HCT116 (cell line): ENCODE results near the gene SMIM35. TPM values are rescaled to one million over a fixed set of nuclear protein-coding genes. Genes with fewer than 3 reads are reported as not detected.

Source experiments
- ATAC-seq: fragments of 200-7000 bp; cut with Tn5 transposase; 2 replicates; pipeline ENCODE4 v1.9.1; 2020; ENCODE audit warnings: mild to moderate bottlenecking, moderate library complexity
- BruUV-seq: library from RNA; stranded (reverse); fragments of 400-500 nt; replicated peaks from 2 replicates; lab custom pipeline; 2021; lab: Mats Ljungman, UMichigan
- CTCF ChIA-PET: fragments of 300-600 bp; sonication (Branson Sonifier 250); formaldehyde crosslinking; loops from one replicate; lab custom pipeline; 2021; ENCODE audit warnings: antibody characterized with exemption; lab: Charles Lee
- POLR2A ChIA-PET: fragments of 300-600, 350-600 bp; sonication (Branson Sonifier 250); formaldehyde crosslinking; loops from one replicate; lab custom pipeline; 2021; ENCODE audit warnings: antibody characterized with exemption; lab: Charles Lee
- RAD21 ChIA-PET, 2 experiments: fragments of 300-600 bp; sonication (Branson Sonifier 250); formaldehyde crosslinking; loops; one replicate each; lab custom pipeline; 2023; ENCODE audit warnings: low total read pairs in 2 of 2; ENCODE audit not compliant: uncharacterized antibody in 2 of 2, unreplicated experiment in 2 of 2, low non-redundant PET in 1 of 2; lab: Charles Lee
- DNase-seq: peaks from one replicate; pipeline ENCODE4 v3.0.0-alpha.2; 2010; ENCODE audit warnings: low read depth, low spot score
- H2AFZ ChIP-seq: fragments of 200-600 bp; shearing (Covaris generic), sonication (generic); 2 replicates; pipeline ENCODE4 v1.6.1; 2017; ENCODE audit warnings: low read depth, mixed run types, mixed read lengths, antibody characterized with exemption, low read length; ENCODE audit not compliant: poor library complexity, severe bottlenecking
- H3K27ac ChIP-seq: 2 replicates; pipeline ENCODE4 v1.5.1; 2012; ENCODE audit warnings: low read depth, low read length
- H3K27me3 ChIP-seq: fragments of 200-600 bp; sonication (generic); 2 replicates; pipeline ENCODE4 v1.6.1; 2016; ENCODE audit warnings: mixed run types, low read length, mixed read lengths; ENCODE audit not compliant: insufficient read depth
- H3K36me3 ChIP-seq, 2 experiments: fragments of 200-500 bp in 1 of 2; fragments of 200-600 bp in 1 of 2; sonication (Bioruptor generic) in 1 of 2; sonication (generic) in 1 of 2; 2 replicates each; pipeline versions ENCODE4 v1.5.1 to v1.6.1; 2014 to 2016; ENCODE audit warnings: low read length in 2 of 2, inconsistent platforms in 1 of 2, mixed read lengths in 1 of 2, mixed run types in 1 of 2; ENCODE audit not compliant: insufficient read depth in 2 of 2, control insufficient read depth in 1 of 2
- H3K4me1 ChIP-seq, 2 experiments: fragments of 200-600 bp in 1 of 2; sonication (generic) in 1 of 2; 2 replicates each; pipeline versions ENCODE4 v1.5.1 to v1.6.1; 2012 to 2017; ENCODE audit warnings: low read length in 2 of 2, inconsistent platforms in 1 of 2, mild to moderate bottlenecking in 1 of 2, mixed read lengths in 1 of 2, mixed run types in 1 of 2, moderate library complexity in 1 of 2; ENCODE audit not compliant: insufficient read depth in 2 of 2, control insufficient read depth in 1 of 2
- H3K4me2 ChIP-seq: fragments of 200-600 bp; sonication (generic); 2 replicates; pipeline ENCODE4 v1.6.1; 2017; ENCODE audit warnings: mixed run types, low read length, mixed read lengths
- H3K4me3 ChIP-seq, 2 experiments: fragments of 200-600 bp in 1 of 2; sonication (generic) in 1 of 2; replicated peaks in 1 of 2; 2 replicates each; pipeline ENCODE4 v1.5.1; 2011 to 2016; ENCODE audit warnings: low read length in 2 of 2, control low read depth in 1 of 2, low read depth in 1 of 2, mild to moderate bottlenecking in 1 of 2, mixed read lengths in 1 of 2, mixed run types in 1 of 2
- H3K79me2 ChIP-seq: fragments of 200-600 bp; sonication (generic); 2 replicates; pipeline ENCODE4 v1.6.1; 2017; ENCODE audit warnings: mild to moderate bottlenecking, mixed run types, low read length, moderate library complexity, mixed read lengths; ENCODE audit not compliant: insufficient read depth
- H3K9ac ChIP-seq: fragments of 200-600 bp; sonication (generic); 2 replicates; pipeline ENCODE4 v1.6.1; 2016; ENCODE audit warnings: low read length, mixed read lengths
- H3K9me2 ChIP-seq: fragments of 200-600 bp; sonication (generic), shearing (Covaris generic); 2 replicates; pipeline ENCODE4 v1.6.1; 2017; ENCODE audit warnings: mixed run types, mild to moderate bottlenecking, moderate library complexity; ENCODE audit not compliant: insufficient read depth
- H3K9me3 ChIP-seq, 2 experiments: fragments of 200-500 bp in 1 of 2; fragments of 200-600 bp in 1 of 2; sonication (Bioruptor generic) in 1 of 2; sonication (generic) in 1 of 2; 2 replicates each; pipeline ENCODE4 v1.6.1; 2014 to 2017; ENCODE audit warnings: low read length in 2 of 2, mixed read lengths in 2 of 2, inconsistent platforms in 1 of 2, low read depth in 1 of 2, mild to moderate bottlenecking in 1 of 2, mixed run types in 1 of 2, moderate library complexity in 1 of 2; ENCODE audit not compliant: control insufficient read depth in 1 of 2, insufficient read depth in 1 of 2
- H4K20me1 ChIP-seq: fragments of 200-600 bp; sonication (generic), shearing (Covaris generic); 2 replicates; pipeline ENCODE4 v1.6.1; 2017; ENCODE audit warnings: mixed run types, mild to moderate bottlenecking, moderate library complexity; ENCODE audit not compliant: insufficient read depth
- ATF3 ChIP-seq: IDR thresholded peaks from 2 replicates; pipeline ENCODE4 v1.6.1; 2012
- CEBPB ChIP-seq: IDR thresholded peaks from 2 replicates; pipeline ENCODE4 v1.6.1; 2012; ENCODE audit warnings: low read depth
- EGR1 ChIP-seq: IDR thresholded peaks from 2 replicates; pipeline ENCODE4 v1.6.1; 2012; ENCODE audit warnings: low read depth
- EZH2phosphoT487 ChIP-seq: fragments of 200-600 bp; IDR thresholded peaks from 2 replicates; pipeline ENCODE4 v1.6.1; 2018; ENCODE audit warnings: antibody characterized with exemption, borderline replicate concordance
- FOSL1 ChIP-seq: IDR thresholded peaks from 2 replicates; pipeline ENCODE4 v1.6.1; 2012; ENCODE audit warnings: low read depth
- JUND ChIP-seq: IDR thresholded peaks from 2 replicates; pipeline ENCODE4 v1.6.1; 2012
- POLR2A ChIP-seq: IDR thresholded peaks from 2 replicates; pipeline ENCODE4 v1.7.0; 2011; ENCODE audit warnings: borderline replicate concordance; ENCODE audit not compliant: insufficient read depth, insufficient read length; ENCODE audit errors: extremely low read depth
- POLR2AphosphoS5 ChIP-seq: IDR thresholded peaks from 2 replicates; pipeline ENCODE4 v1.6.1; 2011; ENCODE audit warnings: mild to moderate bottlenecking, low read depth, low read length, moderate library complexity
- RAD21 ChIP-seq: IDR thresholded peaks from 2 replicates; pipeline ENCODE4 v1.6.1; 2012; ENCODE audit warnings: low read depth, mild to moderate bottlenecking
- SIN3A ChIP-seq: IDR thresholded peaks from 2 replicates; pipeline ENCODE4 v1.6.1; 2012; ENCODE audit warnings: low read depth
- SP1 ChIP-seq: IDR thresholded peaks from 2 replicates; pipeline ENCODE4 v1.6.1; 2012; ENCODE audit warnings: low read depth
- SRF ChIP-seq: IDR thresholded peaks from 2 replicates; pipeline ENCODE4 v1.6.1; 2012; ENCODE audit warnings: low read depth
- TCF7L2 ChIP-seq: IDR thresholded peaks from 2 replicates; pipeline ENCODE4 v1.7.0; 2011; ENCODE audit warnings: borderline replicate concordance, inconsistent platforms; ENCODE audit not compliant: insufficient read depth, insufficient read length; ENCODE audit errors: extremely low read depth
- ZBTB33 ChIP-seq: IDR thresholded peaks from 2 replicates; pipeline ENCODE4 v1.6.1; 2011; ENCODE audit warnings: mild to moderate bottlenecking, low read length, moderate library complexity; ENCODE audit not compliant: insufficient replicate concordance; ENCODE audit errors: extremely low read depth
- intact Hi-C: fragments of 100-400 bp; cut with micrococcal nuclease; formaldehyde crosslinking; loops from 2 replicates; pipeline ENCODE4 v1.10.0; 2022
- total RNA-seq: library from RNA; stranded (reverse); gene quantifications from one replicate; pipeline ENCODE4 v1.2.1, GENCODE V29; 2021; ENCODE audit not compliant: unreplicated experiment

SMIM35 gene
- total RNA-seq, 1 experiment from 2014 or later: not detected

GRCh38 chr11:118132385-118133151 lies 45.8 kb upstream of the SMIM35 start (continued):
- TF ChIP-seq ATF3: no peak
- no peak for TF ChIP-seq EGR1
- TF ChIP-seq FOSL1: no peak
- TF ChIP-seq POLR2A: no peak
- no peak for TF ChIP-seq JUND
- no peak for TF ChIP-seq CEBPB
- TF ChIP-seq TCF7L2: no peak
- TF ChIP-seq POLR2AphosphoS5: no peak

GRCh38 chr11:118129471-118130172 lies 42.9 kb upstream of the SMIM35 start:
- ATAC-seq: no peak
- no peaks in the 10 kb centered on the region for H3K9me2 ChIP-seq
- no peak overlapping the region for H2AFZ ChIP-seq
- no peaks in the 10 kb centered on the region for H3K27me3 ChIP-seq
- DNase-seq: no peak
- intact Hi-C loops: no loop called here
- H3K4me2 ChIP-seq: no peak overlapping the region
- ChIA-PET RAD21 (no interaction called here), POLR2A (no interaction called here), CTCF (no interaction called here)
- no peaks in the 10 kb centered on the region for H3K79me2 ChIP-seq
- no peak for TF ChIP-seq FOSL1
- no peak for TF ChIP-seq RAD21
- no peak for TF ChIP-seq ZBTB33
- no peak for TF ChIP-seq TCF7L2
- TF ChIP-seq POLR2AphosphoS5: no peak
- no peak for TF ChIP-seq SP1
- no peak for TF ChIP-seq EZH2phosphoT487
- no peak for TF ChIP-seq SIN3A
- no peak for TF ChIP-seq POLR2A
- no peak for TF ChIP-seq EGR1
- TF ChIP-seq CEBPB: no peak
- no peak for TF ChIP-seq SRF
- H3K9me3 ChIP-seq: no peaks in the 10 kb centered on the region
- H3K4me3 ChIP-seq: no peak overlapping the region
- no peak overlapping the region for H3K9ac ChIP-seq
- H3K4me1 ChIP-seq: peaks cover 0 to 6% of the 10 kb centered on the region in 2 experiments; a peak in 1 of 4 replicates
- no TSS peak for BruUV-seq
- H4K20me1 ChIP-seq: no peaks in the 10 kb centered on the region
- no peaks in the 10 kb centered on the region for H3K36me3 ChIP-seq
- H3K27ac ChIP-seq: no peak overlapping the region
